ENCODE data around the gene PGLYRP3. TPM values are rescaled to one million over a fixed set of nuclear protein-coding genes. Genes with fewer than 3 reads are reported as not detected.

PGLYRP3 gene
- total and polyA plus RNA-seq, 9 of the 15 experiments (the other 6 are each of a cell fraction or from before 2014, with no cell fraction given): not detected

Small RNA genes lying within 50 kb of the gene (small RNA-seq; reads per million reads assigned to genes)
- not detected for gene RNU6-160P

Other genes starting within 250 kb of the PGLYRP3 start
Only the 7 nearest of the 17 such genes appear.
- gene PRR9, start 95.4 kb downstream of the PGLYRP3 start, total RNA-seq (2014; rRNA removed): 0.23 TPM in 1 of 2 replicates, not detected in the other
- gene PRR9, start 95.4 kb downstream of the PGLYRP3 start, total RNA-seq (2014; rRNA removed; fragmentation: Illumina TruSeq; extraction: Trizol): 0.15 and 0.38 TPM in 2 replicates
- 1.4 and 1.6 TPM in 2 replicates for gene PRR9, start 95.4 kb downstream of the PGLYRP3 start, total RNA-seq (2015; rRNA removed; fragmentation: Illumina TruSeq; extraction: Trizol)
- gene PRR9, start 95.4 kb downstream of the PGLYRP3 start, total RNA-seq (2021): 0.20 TPM in 1 of 2 replicates, not detected in the other
- 0.14 TPM in 1 of 2 replicates, not detected in the other for gene PRR9, start 95.4 kb downstream of the PGLYRP3 start, polyA plus RNA-seq (2011; rRNA removed)
- gene PRR9, start 95.4 kb downstream of the PGLYRP3 start, polyA plus RNA-seq (2014; fragmentation: Illumina TruSeq; extraction: Trizol): 0.22 TPM in 1 of 2 replicates, not detected in the other
- 1 to 10 TPM in 1 of 2 experiments, under 1 TPM in 1; 0.59 to 1.1 TPM for gene PRR9, start 95.4 kb downstream of the PGLYRP3 start, polyA plus RNA-seq (2014; fragmentation: Nextera tagmentation; extraction: Ambion mirVana)
- 0.25 TPM in 1 of 2 replicates, not detected in the other for gene PRR9, start 95.4 kb downstream of the PGLYRP3 start, polyA plus RNA-seq (2014; rRNA removed)
- not detected in 2 replicates for gene LORICRIN, start 53.3 kb downstream of the PGLYRP3 start, total RNA-seq (2014; rRNA removed)
- not detected in 2 replicates for gene LORICRIN, start 53.3 kb downstream of the PGLYRP3 start, total RNA-seq (2014; rRNA removed; fragmentation: Illumina TruSeq; extraction: Trizol)
- not detected in 2 replicates for gene LORICRIN, start 53.3 kb downstream of the PGLYRP3 start, total RNA-seq (2015; rRNA removed; fragmentation: Illumina TruSeq; extraction: Trizol)
- not detected in 2 replicates for gene LORICRIN, start 53.3 kb downstream of the PGLYRP3 start, total RNA-seq (2021)
- not detected in 2 replicates for gene LORICRIN, start 53.3 kb downstream of the PGLYRP3 start, polyA plus RNA-seq (2011; rRNA removed)
- gene LORICRIN, start 53.3 kb downstream of the PGLYRP3 start, polyA plus RNA-seq (2014; fragmentation: Illumina TruSeq; extraction: Trizol): not detected in 2 replicates
- not detected for gene LORICRIN, start 53.3 kb downstream of the PGLYRP3 start, polyA plus RNA-seq (2014; fragmentation: Nextera tagmentation; extraction: Ambion mirVana)
- not detected in 2 replicates for gene LORICRIN, start 53.3 kb downstream of the PGLYRP3 start, polyA plus RNA-seq (2014; rRNA removed)
- not detected in 2 replicates for gene PGLYRP4, start 35.9 kb upstream of the PGLYRP3 start, total RNA-seq (2014; rRNA removed)
- not detected in 2 replicates for gene PGLYRP4, start 35.9 kb upstream of the PGLYRP3 start, total RNA-seq (2014; rRNA removed; fragmentation: Illumina TruSeq; extraction: Trizol)
- not detected in 2 replicates for gene PGLYRP4, start 35.9 kb upstream of the PGLYRP3 start, total RNA-seq (2015; rRNA removed; fragmentation: Illumina TruSeq; extraction: Trizol)
- gene PGLYRP4, start 35.9 kb upstream of the PGLYRP3 start, total RNA-seq (2021): 0.13 and 0.22 TPM in 2 replicates
- 0.06 and 0.08 TPM in 2 replicates for gene PGLYRP4, start 35.9 kb upstream of the PGLYRP3 start, polyA plus RNA-seq (2011; rRNA removed)
- 0.07 TPM in 1 of 2 replicates, not detected in the other for gene PGLYRP4, start 35.9 kb upstream of the PGLYRP3 start, polyA plus RNA-seq (2014; fragmentation: Illumina TruSeq; extraction: Trizol)
- gene PGLYRP4, start 35.9 kb upstream of the PGLYRP3 start, polyA plus RNA-seq (2014; fragmentation: Nextera tagmentation; extraction: Ambion mirVana): under 1 TPM in 1 of 2 experiments, not detected in 1; 0.11 TPM
- not detected in 2 replicates for gene PGLYRP4, start 35.9 kb upstream of the PGLYRP3 start, polyA plus RNA-seq (2014; rRNA removed)
- not detected in 2 replicates for gene S100A9, start 44.9 kb upstream of the PGLYRP3 start, total RNA-seq (2014; rRNA removed)
- not detected in 2 replicates for gene S100A9, start 44.9 kb upstream of the PGLYRP3 start, total RNA-seq (2014; rRNA removed; fragmentation: Illumina TruSeq; extraction: Trizol)
- not detected in 2 replicates for gene S100A9, start 44.9 kb upstream of the PGLYRP3 start, total RNA-seq (2015; rRNA removed; fragmentation: Illumina TruSeq; extraction: Trizol)
- gene S100A9, start 44.9 kb upstream of the PGLYRP3 start, total RNA-seq (2021): 0.34 and 0.80 TPM in 2 replicates
- not detected in 2 replicates for gene S100A9, start 44.9 kb upstream of the PGLYRP3 start, polyA plus RNA-seq (2011; rRNA removed)
- not detected in 2 replicates for gene S100A9, start 44.9 kb upstream of the PGLYRP3 start, polyA plus RNA-seq (2014; fragmentation: Illumina TruSeq; extraction: Trizol)
- not detected for gene S100A9, start 44.9 kb upstream of the PGLYRP3 start, polyA plus RNA-seq (2014; fragmentation: Nextera tagmentation; extraction: Ambion mirVana)
- not detected in 2 replicates for gene S100A9, start 44.9 kb upstream of the PGLYRP3 start, polyA plus RNA-seq (2014; rRNA removed)
- gene S100A12, start 62.7 kb upstream of the PGLYRP3 start, total RNA-seq (2014; rRNA removed): not detected in 2 replicates
- gene S100A12, start 62.7 kb upstream of the PGLYRP3 start, total RNA-seq (2014; rRNA removed; fragmentation: Illumina TruSeq; extraction: Trizol): not detected in 2 replicates
- gene S100A12, start 62.7 kb upstream of the PGLYRP3 start, total RNA-seq (2015; rRNA removed; fragmentation: Illumina TruSeq; extraction: Trizol): not detected in 2 replicates
- gene S100A12, start 62.7 kb upstream of the PGLYRP3 start, total RNA-seq (2021): not detected in 2 replicates
- not detected in 2 replicates for gene S100A12, start 62.7 kb upstream of the PGLYRP3 start, polyA plus RNA-seq (2011; rRNA removed)
- not detected in 2 replicates for gene S100A12, start 62.7 kb upstream of the PGLYRP3 start, polyA plus RNA-seq (2014; fragmentation: Illumina TruSeq; extraction: Trizol)
- gene S100A12, start 62.7 kb upstream of the PGLYRP3 start, polyA plus RNA-seq (2014; fragmentation: Nextera tagmentation; extraction: Ambion mirVana): not detected
- not detected in 2 replicates for gene S100A12, start 62.7 kb upstream of the PGLYRP3 start, polyA plus RNA-seq (2014; rRNA removed)
- gene S100A8, start 78.1 kb upstream of the PGLYRP3 start, total RNA-seq (2014; rRNA removed): not detected in 2 replicates
- not detected in 2 replicates for gene S100A8, start 78.1 kb upstream of the PGLYRP3 start, total RNA-seq (2014; rRNA removed; fragmentation: Illumina TruSeq; extraction: Trizol)
- not detected in 2 replicates for gene S100A8, start 78.1 kb upstream of the PGLYRP3 start, total RNA-seq (2015; rRNA removed; fragmentation: Illumina TruSeq; extraction: Trizol)
- gene S100A8, start 78.1 kb upstream of the PGLYRP3 start, total RNA-seq (2021): 0.42 and 0.60 TPM in 2 replicates
- not detected in 2 replicates for gene S100A8, start 78.1 kb upstream of the PGLYRP3 start, polyA plus RNA-seq (2011; rRNA removed)
- gene S100A8, start 78.1 kb upstream of the PGLYRP3 start, polyA plus RNA-seq (2014; fragmentation: Illumina TruSeq; extraction: Trizol): not detected in 2 replicates
- gene S100A8, start 78.1 kb upstream of the PGLYRP3 start, polyA plus RNA-seq (2014; fragmentation: Nextera tagmentation; extraction: Ambion mirVana): under 1 TPM in 1 of 2 experiments, not detected in 1; 0.15 TPM
- gene S100A8, start 78.1 kb upstream of the PGLYRP3 start, polyA plus RNA-seq (2014; rRNA removed): not detected in 2 replicates
- gene S100A7A, start 103.6 kb upstream of the PGLYRP3 start, total RNA-seq (2014; rRNA removed): not detected in 2 replicates
- gene S100A7A, start 103.6 kb upstream of the PGLYRP3 start, total RNA-seq (2014; rRNA removed; fragmentation: Illumina TruSeq; extraction: Trizol): not detected in 2 replicates
- gene S100A7A, start 103.6 kb upstream of the PGLYRP3 start, total RNA-seq (2015; rRNA removed; fragmentation: Illumina TruSeq; extraction: Trizol): not detected in 2 replicates
- gene S100A7A, start 103.6 kb upstream of the PGLYRP3 start, total RNA-seq (2021): not detected in 2 replicates
- not detected in 2 replicates for gene S100A7A, start 103.6 kb upstream of the PGLYRP3 start, polyA plus RNA-seq (2011; rRNA removed)
- not detected in 2 replicates for gene S100A7A, start 103.6 kb upstream of the PGLYRP3 start, polyA plus RNA-seq (2014; fragmentation: Illumina TruSeq; extraction: Trizol)
- not detected for gene S100A7A, start 103.6 kb upstream of the PGLYRP3 start, polyA plus RNA-seq (2014; fragmentation: Nextera tagmentation; extraction: Ambion mirVana)
- gene S100A7A, start 103.6 kb upstream of the PGLYRP3 start, polyA plus RNA-seq (2014; rRNA removed): not detected in 2 replicates

Measured in K562 (cell line).